Left hindlimb (tissue), 1 donor: ENCODE data around the gene DHX57.
A peak's percentile ranks its signal among the peaks of the same experiment; 100 is the strongest.
"Not testable (repeated sequence)": the region's sequence is repeated elsewhere in the genome, so short reads cannot be mapped to it uniquely, and the experiment has no call there.

ENCODE experiments used
- DNase-seq: peaks from one replicate; pipeline ENCODE4 v3.0.0-alpha.2; 2018

The DHX57 gene

DNA sequence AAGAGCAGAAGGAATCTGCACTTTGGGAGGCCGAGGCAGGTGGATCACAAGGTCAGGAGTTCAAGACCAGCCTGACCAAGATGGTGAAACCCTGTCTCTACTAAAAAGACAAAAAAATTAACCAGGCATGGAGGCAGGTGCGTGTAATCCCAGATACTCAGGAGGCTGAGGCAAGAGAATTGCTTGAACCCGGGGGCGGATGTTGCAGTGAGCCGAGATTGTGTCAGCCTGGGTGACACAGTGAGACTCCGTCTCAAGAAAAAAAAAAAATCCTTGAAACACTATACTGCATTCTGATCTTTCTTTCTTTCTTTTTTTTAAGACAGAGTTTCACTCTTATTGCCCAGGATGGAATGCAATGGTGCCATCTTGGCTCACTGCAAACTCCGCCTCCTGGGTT, 80.7 kb downstream of the DHX57 start:
- not testable (repeated sequence) for DNase-seq

DNA sequence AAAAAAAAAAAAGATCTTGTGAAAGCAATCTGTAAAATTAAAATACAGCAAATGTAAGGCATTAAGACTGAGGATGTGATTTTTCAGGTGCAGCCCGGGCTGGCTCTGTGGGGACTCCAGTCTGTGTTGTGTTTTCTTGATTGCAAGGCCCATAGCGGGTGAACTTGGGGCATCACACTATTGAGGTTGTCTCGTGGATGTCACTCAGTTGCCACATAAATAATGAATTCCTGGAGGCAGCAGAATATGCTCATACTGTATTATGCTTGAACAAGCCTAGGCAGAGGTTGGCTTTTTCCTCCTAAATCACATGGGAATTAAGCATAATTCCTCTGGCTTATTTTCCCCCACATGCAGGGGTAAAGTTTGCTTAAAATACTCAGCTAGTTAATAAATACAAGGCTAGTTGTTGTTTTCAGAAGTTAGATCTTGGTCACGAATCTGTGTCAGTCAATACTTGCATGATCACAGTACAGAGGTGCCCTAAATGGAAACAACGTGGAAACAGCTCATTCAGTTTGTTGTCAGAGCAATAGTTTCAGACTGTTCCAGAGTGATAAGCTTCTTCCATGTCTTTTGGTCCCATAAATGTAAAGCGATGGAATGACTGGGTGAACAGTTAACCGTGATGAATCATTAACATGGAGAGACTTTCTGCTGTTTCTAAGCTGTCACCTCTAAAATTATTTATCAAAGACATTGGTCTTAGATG, 81.3 kb downstream of the DHX57 start:
- DNase-seq: no peak

- DNase-seq: no peak
Observed at GRCh38 chr2:38793511-38793910, 82.2 kb downstream of the DHX57 start.

GRCh38 chr2:38792751-38793150, 83.0 kb downstream of the DHX57 start:
- no peak for DNase-seq

DNA sequence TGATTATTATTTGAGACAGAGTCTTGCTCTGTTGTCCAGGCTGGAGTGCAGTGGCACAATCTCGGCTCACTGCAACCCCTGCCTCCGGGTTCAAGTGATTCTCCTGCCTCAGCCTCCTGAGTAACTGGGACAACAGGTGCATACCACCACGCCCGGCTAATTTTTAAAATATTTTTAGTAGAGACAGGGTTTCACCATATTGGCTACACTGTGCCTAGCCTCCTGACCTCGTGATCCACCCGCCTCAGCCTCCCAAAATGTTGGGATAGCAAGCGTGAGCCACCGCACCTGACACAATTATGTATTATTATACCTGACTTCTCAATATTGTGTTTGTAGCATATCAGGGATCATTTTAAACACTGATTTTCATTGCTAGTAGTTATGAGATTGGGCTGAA, 83.4 kb downstream of the DHX57 start:
- DNase-seq: not testable (repeated sequence)

- no peak for DNase-seq
Observed at GRCh38 chr2:38791744-38792143, 84.0 kb downstream of the DHX57 start.

DNA sequence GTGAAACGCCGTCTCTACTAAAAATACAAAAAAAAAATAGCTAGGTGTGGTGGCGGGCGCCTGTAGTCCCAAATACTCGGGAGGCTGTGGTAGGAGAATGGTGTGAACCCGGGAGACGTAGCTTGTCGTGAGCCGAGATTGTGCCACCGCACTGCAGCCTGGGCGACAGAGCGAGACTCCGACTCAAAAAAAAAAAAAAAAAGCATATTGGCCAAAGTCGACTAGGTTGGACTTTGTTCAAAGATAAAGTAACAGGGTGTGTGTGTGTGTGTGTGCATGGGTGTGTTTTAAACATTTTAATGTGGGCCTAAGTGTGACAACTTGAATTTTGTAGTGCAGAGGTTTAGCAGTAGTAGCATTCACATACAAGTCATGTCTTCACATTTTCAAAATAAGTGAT, 86.0 kb downstream of the DHX57 start:
- DNase-seq: no peak

- DNase-seq: no peak
Observed at GRCh38 chr2:38788306-38788705, 87.4 kb downstream of the DHX57 start.

- DNase-seq: no peak
Observed at GRCh38 chr2:38783586-38783985, 92.1 kb downstream of the DHX57 start.

DNA sequence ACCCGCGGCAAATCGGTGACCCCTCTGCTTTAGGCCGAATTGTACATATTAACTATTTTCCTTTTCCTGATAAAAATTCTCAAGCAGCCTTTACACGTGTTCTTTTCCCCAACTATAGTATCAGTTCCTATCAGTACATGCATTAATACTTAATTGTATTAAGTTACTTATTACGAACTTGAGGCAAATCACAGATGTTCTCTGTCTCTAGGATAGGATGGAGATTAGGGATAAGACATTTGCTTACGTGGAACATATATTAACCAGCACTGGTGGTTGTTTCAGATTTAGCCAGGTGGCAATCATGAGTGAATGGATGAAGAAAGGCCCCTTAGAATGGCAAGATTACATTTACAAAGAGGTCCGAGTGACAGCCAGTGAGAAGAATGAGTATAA, 97.0 kb downstream of the DHX57 start:
- DNase-seq: no peak

DNA sequence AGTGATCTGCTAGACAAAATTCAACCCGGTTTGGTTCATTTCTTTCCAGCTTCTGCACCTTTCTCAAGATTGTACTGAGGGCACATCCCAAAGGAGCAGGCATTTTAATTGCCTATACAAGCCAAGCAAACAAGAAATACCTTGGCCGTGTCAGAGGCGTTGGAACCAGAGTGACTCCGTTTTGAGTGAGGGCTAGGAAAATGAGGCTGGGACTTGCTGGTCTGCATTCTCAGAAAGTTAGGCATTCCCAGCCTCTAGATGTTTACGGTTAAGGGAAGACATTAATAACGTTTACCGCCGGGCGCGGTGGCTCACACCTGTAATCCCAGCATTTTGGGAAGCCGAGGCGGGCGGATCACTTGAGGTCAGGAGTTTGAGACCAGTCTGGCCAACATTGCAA, 99.2 kb downstream of the DHX57 start:
- no peak for DNase-seq

GRCh38 chr2:38775921-38776225, 99.9 kb downstream of the DHX57 start:
- no peak for DNase-seq

DNA sequence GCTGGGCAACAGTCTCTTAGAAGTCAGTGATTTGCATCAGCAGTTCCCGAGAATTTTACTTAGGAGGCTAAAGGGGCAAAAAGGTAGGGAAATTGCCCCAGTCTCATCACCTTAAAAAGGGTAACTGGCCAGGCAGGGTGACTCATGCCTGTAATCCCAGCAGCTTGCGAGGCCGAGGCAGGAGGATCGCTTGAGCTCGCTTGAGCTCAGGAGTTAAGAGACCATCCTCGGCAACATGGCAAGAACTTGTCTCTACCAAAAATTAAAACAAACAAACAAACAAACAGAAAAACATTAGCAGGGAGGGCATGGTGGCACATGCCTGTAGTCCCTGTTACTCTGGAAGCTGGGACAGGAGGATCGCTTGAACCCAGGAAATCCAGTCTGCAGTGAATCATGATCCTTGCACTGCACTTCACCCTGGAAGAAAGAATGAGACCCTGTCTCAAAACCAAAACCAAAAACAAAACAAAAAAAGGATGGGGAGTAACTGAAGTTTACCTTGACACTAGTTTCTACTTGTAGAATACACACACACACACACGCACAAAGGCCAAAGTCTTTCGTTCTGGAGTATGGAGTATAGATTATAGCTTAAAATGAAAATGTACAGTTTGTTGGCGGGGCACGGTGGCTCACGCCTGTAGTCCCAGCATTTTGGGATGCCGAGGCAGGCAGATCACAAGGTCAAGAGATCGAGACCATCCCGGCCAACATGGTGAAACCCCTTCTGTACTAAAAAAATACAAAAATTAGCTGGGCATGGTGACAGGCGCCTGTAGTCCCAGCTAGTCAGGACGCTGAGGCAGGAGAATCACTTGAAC, 100.4 kb downstream of the DHX57 start:
- DNase-seq: no peak

- DNase-seq: no peak
Observed at GRCh38 chr2:38771632-38772031, 104.1 kb downstream of the DHX57 start.

GRCh38 chr2:38765551-38765950, 110.2 kb downstream of the DHX57 start:
- DNase-seq: no peak

- no peak for DNase-seq
Observed at GRCh38 chr2:38765149-38765548, 110.6 kb downstream of the DHX57 start.

GRCh38 chr2:38763728-38764127, 112.0 kb downstream of the DHX57 start:
- DNase-seq: no peak

- no peak for DNase-seq
Observed at GRCh38 chr2:38763228-38763627, 112.5 kb downstream of the DHX57 start.

DNA sequence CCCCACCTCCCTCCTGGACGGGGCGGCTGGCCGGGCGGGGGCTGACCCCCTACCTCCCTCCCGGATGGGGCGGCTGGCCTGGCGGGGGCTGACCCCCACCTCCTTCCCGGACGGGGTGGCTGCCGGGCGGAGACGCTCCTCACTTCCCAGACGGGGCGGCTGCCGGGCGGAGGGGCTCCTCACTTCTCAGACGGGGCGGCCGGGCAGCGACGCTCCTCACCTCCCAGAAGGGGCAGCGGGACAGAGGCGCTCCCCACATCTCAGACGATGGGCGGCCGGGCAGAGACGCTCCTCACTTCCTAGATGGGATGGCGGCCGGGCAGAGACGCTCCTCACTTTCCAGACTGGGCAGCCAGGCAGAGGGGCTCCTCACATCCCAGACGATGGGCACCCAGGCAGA, 119.8 kb downstream of the DHX57 start:
- DNase-seq: not testable (repeated sequence)

DNA sequence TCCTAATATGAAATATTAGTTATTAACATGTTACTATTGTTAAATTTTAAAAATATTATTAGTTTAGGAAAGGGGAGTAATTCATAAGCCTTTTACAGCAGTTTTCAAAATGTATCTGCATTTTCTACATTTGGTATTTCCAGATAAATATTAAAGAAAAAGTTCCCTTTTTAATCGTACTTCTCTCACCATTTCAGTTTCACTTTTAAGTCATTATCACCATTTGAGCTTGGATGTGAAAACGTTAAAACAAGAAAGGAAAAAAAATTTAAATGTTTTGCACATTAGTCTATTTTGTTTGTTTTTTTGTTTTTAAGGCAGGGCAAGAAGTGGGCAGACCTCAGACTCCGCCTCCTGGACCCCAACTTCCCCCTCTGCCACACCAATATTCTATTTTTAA, 121.2 kb downstream of the DHX57 start:
- DNase-seq: no peak

DNA sequence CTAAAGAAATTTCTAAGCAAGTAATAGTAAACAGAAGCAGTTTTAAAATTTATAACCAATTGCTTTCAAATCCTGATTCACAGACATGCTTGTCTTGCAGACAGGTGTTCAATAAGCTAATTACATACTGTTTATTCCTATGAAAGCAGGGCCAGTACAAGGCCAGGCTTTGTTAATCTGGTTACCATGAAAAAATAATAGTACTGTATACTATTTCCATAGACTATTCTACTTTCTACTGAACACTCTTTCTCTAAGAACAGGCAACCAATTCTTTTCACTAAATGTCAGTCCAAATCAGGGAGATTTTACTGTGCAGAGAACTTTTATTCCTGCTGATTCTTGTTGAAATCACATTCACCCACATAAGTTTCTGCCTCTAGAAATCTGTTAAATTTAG, 121.7 kb downstream of the DHX57 start:
- no peak for DNase-seq

GRCh38 chr2:38751596-38752410, 123.9 kb downstream of the DHX57 start:
- no peak for DNase-seq

GRCh38 chr2:38750891-38751595, 124.7 kb downstream of the DHX57 start, which contains the start of gene SRSF7:
Gene SRSF7, minus strand, starts transcription at chr2:38751361. Its CDS starts 105 bp downstream, at chr2:38751256.
- peak; percentile 99 for DNase-seq
